ENCODE measurements around the gene SH3BGRL2.
"Not testable (repeated sequence)": the region's sequence is repeated elsewhere in the genome, so short reads cannot be mapped to it uniquely, and the experiment has no call there.

SH3BGRL2 gene

DNA sequence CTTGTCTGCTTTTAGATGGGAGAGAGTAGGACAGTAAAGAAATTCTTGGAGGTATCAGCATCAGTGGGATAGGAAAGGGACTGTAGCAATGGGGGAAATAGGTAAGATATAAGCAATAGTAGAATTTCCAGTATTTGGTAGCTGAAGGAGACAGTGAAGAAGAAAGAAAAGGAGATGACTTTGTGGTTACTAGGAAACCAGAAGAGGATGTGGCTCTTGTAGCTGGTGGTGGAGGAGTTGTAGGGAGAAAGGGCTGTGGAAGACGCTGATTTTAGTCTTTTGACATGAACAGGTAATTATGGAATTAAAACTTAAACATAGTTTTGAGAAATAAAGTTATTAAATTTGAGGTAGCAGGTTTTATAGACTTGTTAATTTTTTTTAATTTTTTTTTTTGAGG is 26.1 kb downstream of the SH3BGRL2 start:
- H3K4me1 ChIP-seq (ENCODE audit: control insufficient read depth, low read depth, low read length), result no peaks in the 10 kb centered on the region
- no peak overlapping the region for H4K5ac ChIP-seq (ENCODE audit: low read length)
- no peak overlapping the region for H3K4me2 ChIP-seq (ENCODE audit: low read length)
- no peak overlapping the region for H3K18ac ChIP-seq (ENCODE audit: low read length)
- no peak overlapping the region for H2BK15ac ChIP-seq (replicated peaks; ENCODE audit: low read depth)
- no peak overlapping the region for H2AK5ac ChIP-seq (ENCODE audit: low read length)
- no peak overlapping the region for H3K56ac ChIP-seq (ENCODE audit: low read length)
- H3K4me3 ChIP-seq (ENCODE audit: low read length), result no peak overlapping the region
- no CpG with 5 or more reads among the region's 1 CpG for WGBS (ENCODE audit: extremely low coverage, insufficient coverage, low lambda C conversion rate)
- H2BK5ac ChIP-seq (ENCODE audit: low read length), result no peak overlapping the region
- H3K27ac ChIP-seq (ENCODE audit: low read depth, low read length), result no peak overlapping the region
- no peaks in the 10 kb centered on the region for H3K27me3 ChIP-seq (ENCODE audit: insufficient read depth, low read length, poor library complexity)
- no peak overlapping the region for H2BK120ac ChIP-seq (ENCODE audit: low read depth, low read length)
- no peak overlapping the region for H3K4ac ChIP-seq (ENCODE audit: low read depth, low read length)
- DNase-seq, result no peak
- H3K79me1 ChIP-seq (ENCODE audit: low read length), result peaks cover 4% of the 10 kb centered on the region
- H3K36me3 ChIP-seq (ENCODE audit: control insufficient read depth, insufficient read depth, low read length), result no peaks in the 10 kb centered on the region
- no peak overlapping the region for H4K8ac ChIP-seq (ENCODE audit: low read depth, low read length)
- H3K79me2 ChIP-seq (ENCODE audit: control insufficient read depth, insufficient read depth, low read length), result no peaks in the 10 kb centered on the region
- no peak overlapping the region for H3K9ac ChIP-seq (ENCODE audit: low read length)
- H3K23ac ChIP-seq (ENCODE audit: low read length), result no peak overlapping the region

DNA sequence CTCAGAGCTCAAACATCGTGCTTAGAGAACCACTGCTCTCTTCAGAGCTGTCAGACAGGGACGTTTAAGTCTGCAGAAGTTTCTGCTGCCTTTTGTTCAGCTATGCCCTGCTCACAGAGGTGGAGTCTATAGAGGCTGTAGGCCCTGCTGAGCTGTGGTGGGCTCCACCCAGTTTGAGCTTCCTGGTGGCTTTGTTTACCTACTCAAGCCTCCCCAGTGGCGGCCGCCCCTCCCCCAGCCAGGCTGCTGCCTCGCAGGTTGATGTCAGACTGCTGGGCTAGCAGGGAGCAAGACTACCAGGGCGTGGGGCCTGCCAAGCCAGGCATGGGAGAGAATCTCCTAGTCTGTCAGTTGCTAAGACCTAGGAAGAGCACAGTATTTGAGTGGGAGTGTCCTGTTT is 32.5 kb downstream of the SH3BGRL2 start:
- H3K27me3 ChIP-seq (ENCODE audit: insufficient read depth, low read length, poor library complexity); H2AK5ac ChIP-seq (ENCODE audit: low read length); H3K4me3 ChIP-seq (ENCODE audit: low read length); H3K79me1 ChIP-seq (ENCODE audit: low read length); H3K79me2 ChIP-seq (ENCODE audit: control insufficient read depth, insufficient read depth, low read length); H3K9ac ChIP-seq (ENCODE audit: low read length); H3K36me3 ChIP-seq (ENCODE audit: control insufficient read depth, insufficient read depth, low read length); H4K5ac ChIP-seq (ENCODE audit: low read length); H2BK120ac ChIP-seq (ENCODE audit: low read depth, low read length); H3K23ac ChIP-seq (ENCODE audit: low read length); H4K8ac ChIP-seq (ENCODE audit: low read depth, low read length); H3K4me2 ChIP-seq (ENCODE audit: low read length); H3K27ac ChIP-seq (ENCODE audit: low read depth, low read length); H3K4ac ChIP-seq (ENCODE audit: low read depth, low read length); H3K18ac ChIP-seq (ENCODE audit: low read length); H2BK15ac ChIP-seq (replicated peaks; ENCODE audit: low read depth); H3K4me1 ChIP-seq (ENCODE audit: control insufficient read depth, low read depth, low read length); H2BK5ac ChIP-seq (ENCODE audit: low read length): not testable (repeated sequence)
- peak overlapping the region; percentile 42 for H3K56ac ChIP-seq (ENCODE audit: low read length)
- peak; percentile 47 for DNase-seq
- no CpG with 5 or more reads among the region's 6 CpGs for WGBS (ENCODE audit: extremely low coverage, insufficient coverage, low lambda C conversion rate)

DNA sequence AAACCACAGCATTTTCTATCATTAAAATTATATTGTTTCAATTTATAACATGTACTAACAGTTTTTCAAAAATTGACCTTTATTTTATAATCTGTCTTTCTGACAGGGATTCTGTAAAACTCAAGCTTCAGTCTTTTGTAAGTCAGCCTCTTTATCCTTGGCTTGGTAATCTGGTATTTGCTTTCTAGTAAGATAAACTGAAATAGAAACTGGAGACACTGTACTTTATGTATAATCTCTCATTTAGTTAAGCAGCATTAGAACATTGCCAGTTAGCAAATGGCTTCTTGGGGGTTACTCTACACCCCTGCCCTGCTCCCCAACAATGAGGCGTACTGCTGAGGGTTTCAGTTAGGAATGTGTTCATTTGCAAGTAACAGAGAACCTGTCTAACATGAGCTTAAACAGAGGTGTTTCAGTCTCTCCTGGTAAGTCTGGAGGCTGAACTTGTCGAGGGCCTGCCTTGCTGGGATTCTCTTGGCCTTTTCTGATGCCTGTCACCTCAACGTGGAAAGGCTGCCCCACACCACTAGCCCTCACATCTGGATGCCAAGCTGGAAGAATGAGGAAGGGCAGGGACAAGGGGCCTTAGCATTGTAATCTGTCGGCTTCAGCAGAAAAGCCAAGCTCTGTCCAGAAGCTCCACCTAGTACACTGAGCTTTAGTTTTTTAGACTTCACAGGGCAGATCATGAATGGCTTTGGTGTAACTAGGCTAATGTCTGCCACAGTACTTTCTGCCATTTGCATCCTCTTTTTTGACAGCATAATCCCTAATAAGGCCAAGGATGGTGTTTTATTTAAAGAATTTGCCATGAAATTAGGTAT is 34.8 kb downstream of the SH3BGRL2 start:
- Histone ChIP-seq H2BK5ac (ENCODE audit: low read length) (no peak overlapping the region), H3K23ac (ENCODE audit: low read length) (no peak overlapping the region), H3K9ac (ENCODE audit: low read length) (no peak overlapping the region), H3K27ac (ENCODE audit: low read depth, low read length) (no peak overlapping the region), H3K79me1 (ENCODE audit: low read length) (peaks cover 2% of the 10 kb centered on the region), H2BK120ac (ENCODE audit: low read depth, low read length) (no peak overlapping the region), H3K56ac (ENCODE audit: low read length) (no peak overlapping the region), H3K18ac (ENCODE audit: low read length) (no peak overlapping the region), H2BK15ac (replicated peaks; ENCODE audit: low read depth) (no peak overlapping the region), H3K4me1 (ENCODE audit: control insufficient read depth, low read depth, low read length) (no peaks in the 10 kb centered on the region), H3K27me3 (ENCODE audit: insufficient read depth, low read length, poor library complexity) (no peaks in the 10 kb centered on the region), H3K4ac (ENCODE audit: low read depth, low read length) (no peak overlapping the region), H3K79me2 (ENCODE audit: control insufficient read depth, insufficient read depth, low read length) (no peaks in the 10 kb centered on the region), H4K8ac (ENCODE audit: low read depth, low read length) (no peak overlapping the region), H3K36me3 (ENCODE audit: control insufficient read depth, insufficient read depth, low read length) (no peaks in the 10 kb centered on the region), H4K5ac (ENCODE audit: low read length) (no peak overlapping the region), H3K4me2 (ENCODE audit: low read length) (no peak overlapping the region), H3K4me3 (ENCODE audit: low read length) (no peak overlapping the region), H2AK5ac (ENCODE audit: low read length) (no peak overlapping the region)
- no CpG with 5 or more reads among the region's 4 CpGs for WGBS (ENCODE audit: extremely low coverage, insufficient coverage, low lambda C conversion rate)
- DNase-seq, result no peak

- Histone ChIP-seq H3K36me3 (ENCODE audit: control insufficient read depth, insufficient read depth, low read length) (no peaks in the 10 kb centered on the region), H2BK15ac (replicated peaks; ENCODE audit: low read depth) (no peak overlapping the region), H3K56ac (ENCODE audit: low read length) (no peak overlapping the region), H2AK5ac (ENCODE audit: low read length) (no peak overlapping the region), H4K5ac (ENCODE audit: low read length) (no peak overlapping the region), H3K9ac (ENCODE audit: low read length) (no peak overlapping the region), H3K4me2 (ENCODE audit: low read length) (no peak overlapping the region), H2BK5ac (ENCODE audit: low read length) (no peak overlapping the region), H3K4me1 (ENCODE audit: control insufficient read depth, low read depth, low read length) (no peaks in the 10 kb centered on the region), H4K8ac (ENCODE audit: low read depth, low read length) (no peak overlapping the region), H3K23ac (ENCODE audit: low read length) (no peak overlapping the region), H3K4ac (ENCODE audit: low read depth, low read length) (no peak overlapping the region), H3K27me3 (ENCODE audit: insufficient read depth, low read length, poor library complexity) (no peaks in the 10 kb centered on the region), H3K18ac (ENCODE audit: low read length) (no peak overlapping the region), H2BK120ac (ENCODE audit: low read depth, low read length) (no peak overlapping the region), H3K79me2 (ENCODE audit: control insufficient read depth, insufficient read depth, low read length) (no peaks in the 10 kb centered on the region), H3K4me3 (ENCODE audit: low read length) (no peak overlapping the region), H3K79me1 (ENCODE audit: low read length) (peaks cover 2% of the 10 kb centered on the region), H3K27ac (ENCODE audit: low read depth, low read length) (no peak overlapping the region)
- DNase-seq, result no peak
- WGBS (ENCODE audit: extremely low coverage, insufficient coverage, low lambda C conversion rate), result no CpG with 5 or more reads among the region's 1 CpG
Observed at GRCh38 chr6:79666634-79667033, 35.5 kb downstream of the SH3BGRL2 start.

GRCh38 chr6:79668381-79668780 is 37.3 kb downstream of the SH3BGRL2 start:
- H3K79me1 ChIP-seq (ENCODE audit: low read length), result peaks cover 2% of the 10 kb centered on the region
- no peak overlapping the region for H2BK15ac ChIP-seq (replicated peaks; ENCODE audit: low read depth)
- no peaks in the 10 kb centered on the region for H3K79me2 ChIP-seq (ENCODE audit: control insufficient read depth, insufficient read depth, low read length)
- no peak overlapping the region for H2AK5ac ChIP-seq (ENCODE audit: low read length)
- H2BK5ac ChIP-seq (ENCODE audit: low read length), result no peak overlapping the region
- H2BK120ac ChIP-seq (ENCODE audit: low read depth, low read length), result no peak overlapping the region
- no peak overlapping the region for H3K23ac ChIP-seq (ENCODE audit: low read length)
- WGBS (ENCODE audit: extremely low coverage, insufficient coverage, low lambda C conversion rate), result no CpG with 5 or more reads among the region's 5 CpGs
- H3K4me3 ChIP-seq (ENCODE audit: low read length), result no peak overlapping the region
- H3K36me3 ChIP-seq (ENCODE audit: control insufficient read depth, insufficient read depth, low read length), result no peaks in the 10 kb centered on the region
- DNase-seq, result no peak
- H3K9ac ChIP-seq (ENCODE audit: low read length), result no peak overlapping the region
- no peaks in the 10 kb centered on the region for H3K27me3 ChIP-seq (ENCODE audit: insufficient read depth, low read length, poor library complexity)
- H3K18ac ChIP-seq (ENCODE audit: low read length), result no peak overlapping the region
- no peak overlapping the region for H3K4me2 ChIP-seq (ENCODE audit: low read length)
- no peak overlapping the region for H4K8ac ChIP-seq (ENCODE audit: low read depth, low read length)
- H4K5ac ChIP-seq (ENCODE audit: low read length), result no peak overlapping the region
- H3K4ac ChIP-seq (ENCODE audit: low read depth, low read length), result peak overlapping the region; percentile 87
- no peak overlapping the region for H3K27ac ChIP-seq (ENCODE audit: low read depth, low read length)
- H3K4me1 ChIP-seq (ENCODE audit: control insufficient read depth, low read depth, low read length), result no peaks in the 10 kb centered on the region
- no peak overlapping the region for H3K56ac ChIP-seq (ENCODE audit: low read length)

GRCh38 chr6:79669766-79670165 is 38.6 kb downstream of the SH3BGRL2 start:
- no peak overlapping the region for H3K4me3 ChIP-seq (ENCODE audit: low read length)
- H3K9ac ChIP-seq (ENCODE audit: low read length), result no peak overlapping the region
- H2BK15ac ChIP-seq (replicated peaks; ENCODE audit: low read depth), result no peak overlapping the region
- peaks cover 2% of the 10 kb centered on the region for H3K36me3 ChIP-seq (ENCODE audit: control insufficient read depth, insufficient read depth, low read length)
- WGBS (ENCODE audit: extremely low coverage, insufficient coverage, low lambda C conversion rate), result no CpG with 5 or more reads among the region's 1 CpG
- H2AK5ac ChIP-seq (ENCODE audit: low read length), result no peak overlapping the region
- H3K4ac ChIP-seq (ENCODE audit: low read depth, low read length), result no peak overlapping the region
- no peaks in the 10 kb centered on the region for H3K4me1 ChIP-seq (ENCODE audit: control insufficient read depth, low read depth, low read length)
- no peak overlapping the region for H3K23ac ChIP-seq (ENCODE audit: low read length)
- no peak overlapping the region for H3K4me2 ChIP-seq (ENCODE audit: low read length)
- H3K18ac ChIP-seq (ENCODE audit: low read length), result no peak overlapping the region
- H3K79me1 ChIP-seq (ENCODE audit: low read length), result no peaks in the 10 kb centered on the region
- H2BK120ac ChIP-seq (ENCODE audit: low read depth, low read length), result no peak overlapping the region
- H3K27me3 ChIP-seq (ENCODE audit: insufficient read depth, low read length, poor library complexity), result no peaks in the 10 kb centered on the region
- no peak overlapping the region for H3K56ac ChIP-seq (ENCODE audit: low read length)
- H4K5ac ChIP-seq (ENCODE audit: low read length), result no peak overlapping the region
- H3K27ac ChIP-seq (ENCODE audit: low read depth, low read length), result no peak overlapping the region
- no peak overlapping the region for H2BK5ac ChIP-seq (ENCODE audit: low read length)
- H4K8ac ChIP-seq (ENCODE audit: low read depth, low read length), result no peak overlapping the region
- H3K79me2 ChIP-seq (ENCODE audit: control insufficient read depth, insufficient read depth, low read length), result no peaks in the 10 kb centered on the region
- no peak for DNase-seq

Measured in mesendoderm (in vitro differentiated cells).